MM.1S (cell line): ENCODE measurements around the gene PIK3R5.

Source experiments
- EZH2 ChIP-seq: fragments of 300-600 bp; sonication (generic); optimal IDR thresholded peaks from 2 replicates; pipeline ENCODE3; 2017; ENCODE audit warnings: low read depth, mild to moderate bottlenecking, antibody characterized with exemption, low read length, mixed read lengths
- TF ChIP-seq, protein P1 (sequence below): fragments of 300-600 bp; sonication (generic); IDR thresholded peaks from 2 replicates; pipeline ENCODE4 v1.5.1; 2016; ENCODE audit warnings: antibody characterized with exemption, low read length, mixed read lengths

DNA sequence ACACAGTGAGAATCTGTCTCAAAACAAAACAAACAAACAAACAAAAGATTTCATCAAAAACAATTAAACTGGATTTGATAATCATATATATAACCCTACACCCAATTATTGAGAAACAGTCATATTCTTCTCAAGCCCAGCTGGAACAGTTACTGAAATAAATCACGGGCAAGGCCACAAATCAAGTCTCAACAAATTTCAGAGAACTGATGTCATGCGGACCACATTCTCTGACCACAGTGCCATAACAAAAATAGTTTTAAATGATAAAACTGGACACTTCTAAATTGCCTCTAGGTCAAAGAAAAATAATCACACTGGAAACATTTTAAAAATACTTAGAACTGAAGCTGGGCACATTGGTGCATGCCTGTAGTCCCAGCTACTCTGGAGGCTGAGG is 15.9 kb upstream of the PIK3R5 start:
- no peak for TF ChIP-seq EZH2
- TF ChIP-seq, protein P1, sequence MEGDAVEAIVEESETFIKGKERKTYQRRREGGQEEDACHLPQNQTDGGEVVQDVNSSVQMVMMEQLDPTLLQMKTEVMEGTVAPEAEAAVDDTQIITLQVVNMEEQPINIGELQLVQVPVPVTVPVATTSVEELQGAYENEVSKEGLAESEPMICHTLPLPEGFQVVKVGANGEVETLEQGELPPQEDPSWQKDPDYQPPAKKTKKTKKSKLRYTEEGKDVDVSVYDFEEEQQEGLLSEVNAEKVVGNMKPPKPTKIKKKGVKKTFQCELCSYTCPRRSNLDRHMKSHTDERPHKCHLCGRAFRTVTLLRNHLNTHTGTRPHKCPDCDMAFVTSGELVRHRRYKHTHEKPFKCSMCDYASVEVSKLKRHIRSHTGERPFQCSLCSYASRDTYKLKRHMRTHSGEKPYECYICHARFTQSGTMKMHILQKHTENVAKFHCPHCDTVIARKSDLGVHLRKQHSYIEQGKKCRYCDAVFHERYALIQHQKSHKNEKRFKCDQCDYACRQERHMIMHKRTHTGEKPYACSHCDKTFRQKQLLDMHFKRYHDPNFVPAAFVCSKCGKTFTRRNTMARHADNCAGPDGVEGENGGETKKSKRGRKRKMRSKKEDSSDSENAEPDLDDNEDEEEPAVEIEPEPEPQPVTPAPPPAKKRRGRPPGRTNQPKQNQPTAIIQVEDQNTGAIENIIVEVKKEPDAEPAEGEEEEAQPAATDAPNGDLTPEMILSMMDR, result no peak
